HG03025 (cell line): ENCODE measurements around the gene STXBP1.
A peak's percentile ranks its signal among the peaks of the same experiment; 100 is the strongest.

ENCODE experiments used
- ATAC-seq: cut with Tn5 transposase; IDR thresholded peaks from one replicate; pipeline ENCODE4 v1.9.1; 2021; ENCODE audit warnings: mild to moderate bottlenecking, moderate library complexity; ENCODE audit not compliant: unreplicated experiment, low FRiP score

Gene STXBP1

DNA sequence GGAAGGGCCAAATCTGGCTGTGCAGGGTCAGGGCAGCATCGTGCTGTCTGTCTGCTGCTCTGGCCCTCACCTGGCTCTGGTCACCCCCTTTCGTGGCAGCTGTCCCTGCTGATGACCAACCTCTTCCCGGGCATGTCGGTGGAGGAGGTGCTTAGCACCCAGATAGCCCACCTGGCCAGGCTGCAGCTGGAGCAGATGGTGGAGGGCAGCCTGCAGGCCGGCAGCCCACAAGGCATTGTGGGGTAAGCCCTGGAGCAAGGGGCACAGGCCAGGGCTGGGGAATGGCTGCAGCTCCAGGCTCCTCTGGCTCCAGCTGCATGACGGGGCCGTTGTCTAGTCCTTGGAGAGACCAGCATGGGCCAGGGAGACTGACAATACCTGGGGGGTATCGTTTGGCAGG is 114.8 kb downstream of the STXBP1 start:
- ATAC-seq, result no peak

DNA sequence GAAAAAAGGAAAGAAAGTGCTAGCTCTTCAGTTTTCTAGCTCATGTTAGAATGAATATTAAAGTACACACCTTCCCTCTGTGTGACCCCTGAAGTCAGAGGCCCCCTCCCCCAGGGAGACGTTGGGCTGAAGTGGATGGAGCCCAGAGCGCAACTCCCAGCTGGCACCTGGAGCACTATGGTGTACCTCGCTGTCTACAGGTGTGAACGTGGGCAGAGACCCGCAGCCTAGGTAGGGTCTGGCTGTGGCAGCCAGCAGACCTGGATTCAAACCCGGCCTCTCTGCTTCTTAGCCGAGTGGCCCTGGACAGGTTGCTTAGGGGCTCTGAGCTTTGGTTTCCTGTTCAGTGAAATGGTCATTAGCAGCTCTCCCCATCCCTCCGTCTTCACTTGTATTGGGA is 116.7 kb downstream of the STXBP1 start:
- no peak for ATAC-seq

DNA sequence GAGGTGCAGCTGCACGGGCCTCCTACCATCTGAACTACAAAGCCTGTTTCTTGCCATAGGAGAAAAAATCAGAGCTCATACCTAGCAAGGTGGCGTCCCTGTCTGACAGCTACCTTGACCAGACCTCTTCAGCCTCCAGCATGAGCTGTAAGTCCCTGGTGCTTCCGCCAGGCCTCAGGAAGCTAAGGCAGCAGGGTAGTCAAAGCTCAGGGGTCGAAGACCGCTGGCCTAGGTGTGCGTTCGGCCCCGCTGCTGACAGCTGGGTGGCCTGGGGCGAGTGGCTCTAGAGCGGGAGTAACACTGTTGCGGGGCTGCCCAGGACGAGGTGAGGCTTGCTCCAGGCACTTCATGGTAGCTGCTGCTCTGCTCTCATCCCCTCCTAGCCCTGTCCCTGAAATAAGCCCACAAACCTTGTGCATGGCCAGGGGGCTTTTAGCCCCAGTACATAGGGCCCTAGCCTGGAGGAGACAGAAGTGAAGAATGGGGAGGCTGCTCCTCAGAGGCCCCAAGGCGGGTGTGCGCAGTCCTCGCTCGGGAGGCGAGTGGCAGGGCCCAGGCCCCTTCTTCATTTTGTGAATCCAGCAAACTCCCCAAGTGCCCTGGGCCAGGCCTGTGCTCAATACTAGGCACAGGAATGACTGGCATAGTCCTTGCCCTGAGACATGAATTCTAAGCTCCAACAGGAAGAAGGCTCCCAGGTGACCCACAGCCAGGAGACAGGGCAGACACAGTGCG is 117.6 kb downstream of the STXBP1 start:
- no peak for ATAC-seq

DNA sequence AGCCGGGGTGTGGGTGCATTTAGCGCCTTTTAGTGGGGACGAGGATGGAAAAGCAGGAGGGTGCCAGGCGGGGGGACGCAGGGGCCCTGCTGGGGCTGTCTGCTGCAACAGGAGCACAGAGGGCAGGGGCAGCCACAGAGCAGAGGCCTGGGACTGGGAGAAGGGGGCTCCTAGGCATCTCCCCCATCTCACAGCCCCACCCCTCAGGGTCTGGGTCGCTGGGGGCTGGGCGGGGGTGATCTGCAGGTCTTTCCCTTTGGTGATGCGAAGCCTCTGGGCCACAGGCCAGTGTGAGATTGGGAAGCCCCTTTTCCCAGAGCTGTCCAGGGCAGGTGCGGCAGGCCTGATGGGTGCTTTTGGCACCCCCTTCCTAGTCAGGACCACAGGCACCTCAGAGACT is 118.2 kb downstream of the STXBP1 start:
- ATAC-seq, result no peak

DNA sequence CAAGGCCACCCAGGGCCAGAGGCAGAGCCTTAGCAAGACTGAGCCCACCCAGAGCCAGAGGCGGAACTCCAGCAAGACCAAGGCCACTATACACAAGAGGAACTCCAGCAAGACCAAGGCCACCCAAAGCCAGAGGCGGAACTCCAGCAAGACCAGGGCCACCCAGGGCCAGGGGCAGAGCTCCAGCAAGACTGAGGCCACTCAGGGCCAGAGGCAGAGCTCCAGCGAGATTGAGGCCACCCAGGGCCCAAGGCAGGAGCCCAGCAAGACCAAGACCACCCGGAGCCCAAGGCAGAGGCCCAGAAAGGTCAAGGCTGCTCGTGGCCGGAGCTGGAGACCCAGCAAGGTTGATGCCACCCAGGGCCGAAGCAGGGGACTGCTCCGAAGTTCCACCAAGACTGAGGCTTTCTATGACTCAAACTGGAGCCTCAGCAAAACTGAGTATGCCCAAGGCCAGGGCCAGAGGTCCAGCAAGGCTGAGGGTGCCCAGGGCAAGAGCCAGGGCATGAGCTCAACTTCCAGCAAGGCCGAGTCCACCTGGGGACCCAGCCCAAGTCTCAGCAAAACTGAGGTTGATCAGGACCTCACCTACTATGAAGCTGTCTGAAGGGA is 118.8 kb downstream of the STXBP1 start:
- ATAC-seq, result no peak

DNA sequence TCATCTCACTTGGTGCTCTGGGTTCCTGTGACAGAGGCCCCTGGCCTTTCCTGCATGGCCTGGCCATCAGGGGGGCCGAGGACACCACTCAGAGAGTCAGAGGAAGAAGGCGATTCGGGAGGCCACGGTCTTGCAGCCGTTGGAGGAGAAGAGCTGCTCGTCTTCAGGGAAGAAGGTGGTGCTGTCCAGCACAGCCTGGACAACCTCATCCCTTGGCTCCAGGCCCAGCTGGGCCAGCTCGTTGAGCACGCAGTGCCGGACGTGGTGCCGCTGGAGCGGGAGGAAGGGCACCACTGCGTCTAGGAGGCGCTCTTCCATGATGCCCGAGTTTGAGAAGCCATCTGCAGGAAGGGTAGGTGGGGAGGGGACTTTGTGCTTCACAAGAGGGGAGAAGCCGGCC is 119.9 kb downstream of the STXBP1 start:
- ATAC-seq, result no peak

DNA sequence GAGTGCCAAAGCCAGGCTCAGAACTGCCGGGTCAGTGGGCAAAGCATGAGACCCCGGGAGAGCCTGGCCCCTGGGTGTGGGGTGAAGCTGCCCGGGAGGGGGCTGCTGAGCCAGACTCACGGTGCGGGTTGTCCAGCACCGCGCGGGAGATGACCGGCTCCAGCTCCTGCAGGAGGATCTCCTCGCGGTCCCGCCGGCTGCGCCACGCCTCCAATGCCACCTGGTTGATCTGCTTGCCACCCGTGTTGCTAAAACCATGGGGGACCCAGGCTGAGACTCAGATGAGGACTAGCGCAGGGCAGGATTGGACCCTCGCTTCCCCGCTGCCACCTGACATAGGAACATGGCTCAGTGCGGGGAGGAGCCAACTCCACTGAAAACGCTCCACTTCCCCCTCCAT is 120.4 kb downstream of the STXBP1 start:
- no peak for ATAC-seq

DNA sequence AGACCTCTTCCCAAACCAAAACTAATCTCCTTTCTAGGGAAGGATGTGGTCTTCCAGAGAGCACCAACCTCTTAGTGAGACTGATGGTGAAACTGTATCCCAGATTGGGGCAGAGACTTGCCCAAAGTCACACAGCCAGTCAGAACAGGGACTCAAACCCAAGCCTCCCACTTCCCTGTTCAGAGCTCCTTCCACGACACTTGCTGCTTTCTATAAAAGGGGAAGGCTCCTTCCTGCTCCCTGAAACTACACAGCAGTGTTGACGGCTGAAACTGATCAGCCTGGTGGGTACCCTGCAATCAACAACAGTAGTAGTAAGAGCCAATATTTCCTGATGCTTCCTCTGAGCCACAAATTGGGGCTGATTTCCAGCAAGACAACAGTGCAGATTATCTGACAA is 121.5 kb downstream of the STXBP1 start:
- no peak for ATAC-seq

DNA sequence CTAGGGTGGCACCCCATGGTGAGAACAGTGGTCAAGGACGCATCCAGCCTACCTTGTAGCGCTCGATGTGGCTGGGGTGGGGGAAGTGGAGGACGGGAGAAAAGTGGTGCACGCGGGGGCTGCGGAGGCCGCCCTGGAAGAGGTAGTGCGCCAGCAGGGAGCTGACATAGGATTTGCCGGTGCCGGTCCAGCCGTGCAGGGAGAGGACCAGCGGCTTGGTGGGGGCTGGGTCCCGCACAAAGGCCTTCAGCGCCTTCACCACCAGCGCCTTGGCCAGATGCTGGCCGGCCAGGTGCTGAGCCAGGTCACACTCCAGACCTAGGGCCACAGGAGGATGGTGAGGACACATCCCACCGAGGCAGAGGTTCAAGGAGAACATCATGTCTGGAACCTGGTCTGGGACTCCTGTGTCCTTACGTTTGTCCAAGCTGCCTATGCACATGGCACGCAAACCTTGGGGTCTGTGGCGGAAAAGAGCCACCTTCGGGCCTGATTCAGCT is 122.2 kb downstream of the STXBP1 start:
- ATAC-seq, result no peak

DNA sequence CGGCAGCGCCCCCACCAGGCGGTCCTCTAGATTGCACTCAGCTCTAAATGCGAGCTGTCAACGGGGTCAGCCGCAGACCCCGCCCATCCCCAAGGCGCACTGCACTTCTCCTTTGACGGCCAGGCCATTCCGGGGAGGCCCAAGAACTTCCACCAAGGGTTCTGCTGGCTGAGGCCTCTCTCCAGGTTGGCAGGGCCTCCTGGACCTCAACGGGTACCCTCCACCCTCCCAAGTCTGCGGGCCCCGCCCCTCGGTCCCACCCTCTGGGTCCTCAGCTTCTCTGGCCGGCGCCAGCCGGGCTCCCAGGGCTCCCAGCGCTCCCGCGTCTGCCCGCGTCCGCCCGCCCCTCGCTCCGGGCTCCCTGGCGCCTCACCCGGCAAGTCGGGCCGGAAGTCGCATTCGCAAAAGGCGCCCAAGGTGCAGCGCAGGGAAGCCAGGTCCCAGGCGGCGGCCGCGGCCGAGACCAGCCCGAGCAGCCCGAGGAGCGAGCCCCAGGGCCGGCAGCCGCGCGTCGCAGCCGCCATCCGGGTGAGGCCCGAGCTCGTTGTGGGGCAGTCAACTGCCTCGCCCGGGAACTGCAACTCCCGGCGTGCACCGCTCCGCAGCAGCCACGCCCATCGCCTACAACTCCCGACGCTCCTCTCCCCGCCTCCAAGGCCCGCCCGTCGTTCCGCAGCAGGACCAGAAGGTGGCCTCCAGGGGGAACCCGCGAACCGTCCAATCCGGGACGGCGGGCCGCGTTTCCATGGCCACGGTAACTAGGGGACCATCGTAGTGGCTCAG is 122.9 kb downstream of the STXBP1 start, which contains the start of gene TOR2A:
TOR2A (minus strand) TSS at position 548 of the 783 bp plus-strand sequence; CDS start at position 524, 24 bp downstream.
- peak; percentile 64 for ATAC-seq

DNA sequence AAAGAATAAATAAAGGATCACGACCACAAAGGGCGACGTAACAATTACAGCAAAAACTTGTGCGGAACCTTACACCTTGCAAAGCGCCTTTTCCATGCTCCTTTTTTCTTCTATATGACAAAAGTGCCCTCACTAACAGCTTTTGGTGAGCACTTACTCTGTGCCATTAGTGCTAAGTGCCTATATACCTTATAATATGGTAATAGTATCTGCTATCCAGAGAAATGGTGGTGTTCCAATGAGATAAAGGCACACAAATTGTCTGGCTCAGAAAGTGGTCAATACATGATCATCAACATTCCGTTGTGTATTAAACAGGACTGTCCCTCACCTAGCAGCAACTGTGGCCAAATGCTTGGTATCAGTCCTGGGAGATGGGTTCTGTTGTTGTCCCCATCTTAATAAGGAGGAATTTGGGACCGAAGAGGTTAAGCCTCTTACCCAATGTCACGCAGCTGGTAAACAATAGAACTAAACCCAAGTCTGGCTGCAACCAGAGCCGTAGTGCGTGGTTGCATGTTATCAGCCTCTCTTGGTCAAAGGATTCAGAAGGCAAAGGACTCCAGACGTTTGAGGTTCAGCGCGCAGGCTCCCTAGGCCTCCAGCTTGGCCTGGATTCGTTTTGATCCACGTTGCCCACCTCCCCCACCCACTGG is 123.6 kb downstream of the STXBP1 start:
- no peak for ATAC-seq

DNA sequence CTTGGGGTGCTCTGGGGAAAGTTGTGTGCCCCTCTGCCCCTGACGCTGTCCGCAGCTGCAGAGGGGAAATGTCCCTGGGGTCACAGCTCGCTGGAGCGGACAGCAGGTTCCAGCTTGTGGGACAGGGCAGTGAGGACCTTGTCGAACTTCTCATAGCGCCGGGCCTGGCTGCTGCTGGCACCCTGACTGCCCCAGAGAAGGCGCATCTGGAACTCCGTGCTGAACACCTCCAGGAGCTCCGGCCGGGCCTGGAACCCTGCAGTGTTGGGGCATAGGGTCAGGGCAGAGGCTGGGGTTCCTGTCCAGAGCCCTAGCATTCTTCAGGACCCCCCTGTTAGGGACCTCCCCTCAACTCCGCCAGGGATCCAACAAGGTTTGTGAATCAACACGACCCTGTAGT is 126.6 kb downstream of the STXBP1 start:
- no peak for ATAC-seq

DNA sequence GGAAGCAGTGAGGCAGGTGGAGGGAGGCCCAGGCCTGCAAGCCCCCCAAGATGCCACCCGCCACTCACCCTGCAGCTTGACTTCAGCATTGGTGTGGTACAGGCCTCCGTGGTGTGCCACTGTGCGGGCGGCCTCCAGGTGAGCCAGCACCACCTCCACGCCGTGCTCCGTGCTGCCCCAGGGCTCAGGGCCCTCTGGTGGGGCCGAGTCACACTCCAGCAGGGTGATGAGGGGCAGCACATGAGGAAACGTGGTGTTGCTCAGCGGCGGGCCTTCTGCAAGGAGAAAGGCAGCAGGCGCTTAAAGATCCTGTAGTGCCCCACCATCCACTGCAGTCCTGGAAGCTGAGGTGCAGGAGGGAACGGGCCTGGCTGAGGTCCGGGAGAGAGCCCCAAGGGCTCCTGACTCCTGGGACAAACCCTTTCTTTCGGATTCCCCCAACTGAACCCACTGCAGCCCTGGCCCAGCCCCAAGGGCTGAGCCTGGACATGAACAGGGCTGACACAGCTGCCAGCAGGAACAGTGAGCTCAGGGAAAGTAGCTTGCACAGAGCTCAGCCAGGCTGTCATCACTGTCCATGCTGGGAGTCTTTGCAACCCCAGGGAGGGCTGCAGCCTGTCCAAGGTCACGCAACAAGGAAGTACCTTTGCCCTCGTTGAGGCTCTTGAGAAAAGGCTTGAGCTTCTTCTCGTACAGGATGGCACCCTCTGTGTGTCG is 127.7 kb downstream of the STXBP1 start:
- ATAC-seq, result no peak

DNA sequence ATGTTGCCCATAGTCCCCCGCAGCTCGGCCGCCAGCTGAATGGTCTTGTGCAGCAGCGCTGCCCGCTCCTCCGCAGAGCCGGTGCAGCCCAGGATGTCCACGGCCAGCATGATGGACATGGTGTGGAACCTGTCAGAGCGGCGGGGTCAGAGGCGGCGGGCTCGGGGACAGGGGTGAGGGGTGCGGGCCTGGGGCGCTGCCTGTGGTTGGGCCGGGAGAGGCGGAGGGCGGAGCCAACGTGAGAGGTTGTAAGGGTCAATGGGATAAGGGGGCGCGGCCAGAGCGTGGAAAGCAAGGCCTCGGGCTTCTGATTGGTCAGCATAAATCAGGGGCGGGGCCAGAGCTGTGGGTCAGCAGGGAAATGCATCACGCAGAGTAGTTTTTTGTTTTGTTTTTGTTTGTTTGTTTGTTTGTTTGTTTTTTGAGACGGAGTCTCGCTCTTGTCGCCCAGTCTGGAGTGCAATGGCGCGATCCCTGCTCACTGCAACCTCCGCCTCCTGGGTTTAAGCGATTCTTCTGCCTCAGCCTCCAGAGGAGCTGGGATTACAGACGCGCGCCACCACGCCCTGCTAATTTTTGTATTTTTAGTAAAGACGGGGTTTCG is 129.9 kb downstream of the STXBP1 start:
- ATAC-seq, result no peak
